Measurements from ENCODE around the gene ZNF32.
"Not testable (repeated sequence)": the region's sequence is repeated elsewhere in the genome, so short reads cannot be mapped to it uniquely, and the experiment has no call there.

Gene ZNF32

GRCh38 chr10:43606323-43607198, 42.1 kb downstream of the ZNF32 start, which contains the start of gene ZNF485:
Gene ZNF485, plus strand, starts transcription at chr10:43606438. Its CDS starts 613 bp downstream, at chr10:43607051.
- no peaks in the 10 kb centered on the region for H3K9me3 ChIP-seq (ENCODE audit: control insufficient read depth in 2 of 2, low read length in 2 of 2)
- peak within 1 kb of the TSS; percentile 60 to 80 for H3K9ac ChIP-seq (ENCODE audit: low read length in 2 of 2)
- no peaks in the 10 kb centered on the region for H3K27me3 ChIP-seq (ENCODE audit: control insufficient read depth in 1 of 2, insufficient read depth in 2 of 2, low read length in 2 of 2)
- peaks cover 0 to 6% of the 10 kb centered on the region in 2 donors for H3K36me3 ChIP-seq (ENCODE audit: control insufficient read depth in 2 of 2, insufficient read depth in 2 of 2, low read length in 2 of 2)
- peaks cover 6% of the 10 kb centered on the region for H3K4me1 ChIP-seq (ENCODE audit: control insufficient read depth, insufficient read depth, low read length)
- H3K4me3 ChIP-seq (ENCODE audit: low read length in 2 of 2), result peak within 1 kb of the TSS; percentile 70 to 83
- no peak within 1 kb of the TSS for H3K27ac ChIP-seq (ENCODE audit: low read length)

GRCh38 chr10:43605850-43606322, 42.8 kb downstream of the ZNF32 start:
- no peak overlapping the region for H3K27ac ChIP-seq (ENCODE audit: low read length)

GRCh38 chr10:43601576-43601975, 47.1 kb downstream of the ZNF32 start:
- not testable (repeated sequence) for H3K4me3 ChIP-seq (ENCODE audit: low read length in 2 of 2); H3K9me3 ChIP-seq (ENCODE audit: control insufficient read depth in 2 of 2, low read length in 2 of 2); H3K27me3 ChIP-seq (ENCODE audit: control insufficient read depth in 1 of 2, insufficient read depth in 2 of 2, low read length in 2 of 2); H3K9ac ChIP-seq (ENCODE audit: low read length in 2 of 2); H3K36me3 ChIP-seq (ENCODE audit: control insufficient read depth in 2 of 2, insufficient read depth in 2 of 2, low read length in 2 of 2); H3K4me1 ChIP-seq (ENCODE audit: control insufficient read depth, insufficient read depth, low read length); H3K27ac ChIP-seq (ENCODE audit: low read length)

More at GRCh38 chr10:43605850-43606322, 42.8 kb downstream of the ZNF32 start:
- H3K9me3 ChIP-seq (ENCODE audit: control insufficient read depth in 2 of 2, low read length in 2 of 2), result no peaks in the 10 kb centered on the region
- H3K36me3 ChIP-seq (ENCODE audit: control insufficient read depth in 2 of 2, insufficient read depth in 2 of 2, low read length in 2 of 2), result peaks cover 0 to 6% of the 10 kb centered on the region in 2 donors
- H3K4me3 ChIP-seq (ENCODE audit: low read length in 2 of 2), result peak overlapping the region; percentile 70 to 83
- peaks cover 6% of the 10 kb centered on the region for H3K4me1 ChIP-seq (ENCODE audit: control insufficient read depth, insufficient read depth, low read length)
- no peaks in the 10 kb centered on the region for H3K27me3 ChIP-seq (ENCODE audit: control insufficient read depth in 1 of 2, insufficient read depth in 2 of 2, low read length in 2 of 2)
- H3K9ac ChIP-seq (ENCODE audit: low read length in 2 of 2), result peak overlapping the region in 1 of 2 donors; percentile 80

GRCh38 chr10:43599333-43599732, 49.3 kb downstream of the ZNF32 start:
- Histone ChIP-seq H3K4me1 (ENCODE audit: control insufficient read depth, insufficient read depth, low read length) (peaks cover 4% of the 10 kb centered on the region), H3K36me3 (ENCODE audit: control insufficient read depth in 2 of 2, insufficient read depth in 2 of 2, low read length in 2 of 2) (no peaks in the 10 kb centered on the region), H3K9ac (ENCODE audit: low read length in 2 of 2) (no peak overlapping the region), H3K4me3 (ENCODE audit: low read length in 2 of 2) (no peak overlapping the region), H3K27me3 (ENCODE audit: control insufficient read depth in 1 of 2, insufficient read depth in 2 of 2, low read length in 2 of 2) (no peaks in the 10 kb centered on the region), H3K9me3 (ENCODE audit: control insufficient read depth in 2 of 2, low read length in 2 of 2) (no peaks in the 10 kb centered on the region), H3K27ac (ENCODE audit: low read length) (no peak overlapping the region)

- Histone ChIP-seq H3K27ac (ENCODE audit: low read length) (no peak overlapping the region), H3K27me3 (ENCODE audit: control insufficient read depth in 1 of 2, insufficient read depth in 2 of 2, low read length in 2 of 2) (no peaks in the 10 kb centered on the region), H3K36me3 (ENCODE audit: control insufficient read depth in 2 of 2, insufficient read depth in 2 of 2, low read length in 2 of 2) (no peaks in the 10 kb centered on the region), H3K4me1 (ENCODE audit: control insufficient read depth, insufficient read depth, low read length) (peaks cover 4% of the 10 kb centered on the region), H3K9me3 (ENCODE audit: control insufficient read depth in 2 of 2, low read length in 2 of 2) (no peaks in the 10 kb centered on the region), H3K9ac (ENCODE audit: low read length in 2 of 2) (no peak overlapping the region), H3K4me3 (ENCODE audit: low read length in 2 of 2) (no peak overlapping the region)
These were observed 50.2 kb downstream of the ZNF32 start for GRCh38 chr10:43598446-43598845.

GRCh38 chr10:43596546-43596945, 52.1 kb downstream of the ZNF32 start:
- Histone ChIP-seq H3K4me3 (ENCODE audit: low read length in 2 of 2) (no peak overlapping the region), H3K27me3 (ENCODE audit: control insufficient read depth in 1 of 2, insufficient read depth in 2 of 2, low read length in 2 of 2) (no peaks in the 10 kb centered on the region), H3K27ac (ENCODE audit: low read length) (no peak overlapping the region), H3K9ac (ENCODE audit: low read length in 2 of 2) (no peak overlapping the region), H3K9me3 (ENCODE audit: control insufficient read depth in 2 of 2, low read length in 2 of 2) (no peaks in the 10 kb centered on the region), H3K4me1 (ENCODE audit: control insufficient read depth, insufficient read depth, low read length) (peaks cover 4% of the 10 kb centered on the region), H3K36me3 (ENCODE audit: control insufficient read depth in 2 of 2, insufficient read depth in 2 of 2, low read length in 2 of 2) (no peaks in the 10 kb centered on the region)

GRCh38 chr10:43595739-43596298, 52.9 kb downstream of the ZNF32 start:
- Histone ChIP-seq H3K27ac (ENCODE audit: low read length) (no peak overlapping the region), H3K27me3 (ENCODE audit: control insufficient read depth in 1 of 2, insufficient read depth in 2 of 2, low read length in 2 of 2) (no peaks in the 10 kb centered on the region), H3K36me3 (ENCODE audit: control insufficient read depth in 2 of 2, insufficient read depth in 2 of 2, low read length in 2 of 2) (no peaks in the 10 kb centered on the region), H3K9me3 (ENCODE audit: control insufficient read depth in 2 of 2, low read length in 2 of 2) (no peaks in the 10 kb centered on the region), H3K4me3 (ENCODE audit: low read length in 2 of 2) (no peak overlapping the region), H3K4me1 (ENCODE audit: control insufficient read depth, insufficient read depth, low read length) (peaks cover 4% of the 10 kb centered on the region), H3K9ac (ENCODE audit: low read length in 2 of 2) (no peak overlapping the region)

- H3K27ac ChIP-seq (ENCODE audit: low read length), result no peak overlapping the region
- peaks cover 4% of the 10 kb centered on the region for H3K4me1 ChIP-seq (ENCODE audit: control insufficient read depth, insufficient read depth, low read length)
- no peak overlapping the region for H3K9ac ChIP-seq (ENCODE audit: low read length in 2 of 2)
- no peaks in the 10 kb centered on the region for H3K9me3 ChIP-seq (ENCODE audit: control insufficient read depth in 2 of 2, low read length in 2 of 2)
- no peaks in the 10 kb centered on the region for H3K36me3 ChIP-seq (ENCODE audit: control insufficient read depth in 2 of 2, insufficient read depth in 2 of 2, low read length in 2 of 2)
- H3K27me3 ChIP-seq (ENCODE audit: control insufficient read depth in 1 of 2, insufficient read depth in 2 of 2, low read length in 2 of 2), result no peaks in the 10 kb centered on the region
- H3K4me3 ChIP-seq (ENCODE audit: low read length in 2 of 2), result peak overlapping the region in 1 of 2 donors; percentile 52
These were observed 53.6 kb downstream of the ZNF32 start for GRCh38 chr10:43594944-43595589.
